Measurements from ENCODE around the gene CBLN3. TPM values are rescaled to one million over a fixed set of nuclear protein-coding genes. Genes with fewer than 3 reads are reported as not detected.
A peak's percentile ranks its signal among the peaks of the same experiment; 100 is the strongest.

Gene CBLN3
- total and polyA plus RNA-seq, 11 donors = 0.38 to 4.9 (median 0.80) TPM

GRCh38 chr14:24417832-24418491, 11.5 kb downstream of the CBLN3 start:
- Histone ChIP-seq H3K9me3 (no peaks in the 10 kb centered on the region), H3K27me3 (no peaks in the 10 kb centered on the region), H3K36me3 (peaks cover 0 to 27% (median 21%) of the 10 kb centered on the region in 9 donors), H3K27ac (no peak overlapping the region), H3K4me3 (no peak overlapping the region), H3K4me1 (peaks cover 0 to 13% (median 3%) of the 10 kb centered on the region in 12 donors)
- DNase-seq (no peak), ATAC-seq (peak in 1 of 4 donors; percentile 8)
- WGBS, 4 donors = 70 to 88% (median 77%) methylated on average over 4 to 6 of the region's 6 CpGs
- TF ChIP-seq POLR2A (IDR thresholded peaks at IDR 0.05) = no peak
- TF ChIP-seq, protein P1, sequence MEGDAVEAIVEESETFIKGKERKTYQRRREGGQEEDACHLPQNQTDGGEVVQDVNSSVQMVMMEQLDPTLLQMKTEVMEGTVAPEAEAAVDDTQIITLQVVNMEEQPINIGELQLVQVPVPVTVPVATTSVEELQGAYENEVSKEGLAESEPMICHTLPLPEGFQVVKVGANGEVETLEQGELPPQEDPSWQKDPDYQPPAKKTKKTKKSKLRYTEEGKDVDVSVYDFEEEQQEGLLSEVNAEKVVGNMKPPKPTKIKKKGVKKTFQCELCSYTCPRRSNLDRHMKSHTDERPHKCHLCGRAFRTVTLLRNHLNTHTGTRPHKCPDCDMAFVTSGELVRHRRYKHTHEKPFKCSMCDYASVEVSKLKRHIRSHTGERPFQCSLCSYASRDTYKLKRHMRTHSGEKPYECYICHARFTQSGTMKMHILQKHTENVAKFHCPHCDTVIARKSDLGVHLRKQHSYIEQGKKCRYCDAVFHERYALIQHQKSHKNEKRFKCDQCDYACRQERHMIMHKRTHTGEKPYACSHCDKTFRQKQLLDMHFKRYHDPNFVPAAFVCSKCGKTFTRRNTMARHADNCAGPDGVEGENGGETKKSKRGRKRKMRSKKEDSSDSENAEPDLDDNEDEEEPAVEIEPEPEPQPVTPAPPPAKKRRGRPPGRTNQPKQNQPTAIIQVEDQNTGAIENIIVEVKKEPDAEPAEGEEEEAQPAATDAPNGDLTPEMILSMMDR (IDR thresholded peaks at IDR 0.05) = no peak
- intact Hi-C loops (cut with DNase I) = no loop called here

DNA sequence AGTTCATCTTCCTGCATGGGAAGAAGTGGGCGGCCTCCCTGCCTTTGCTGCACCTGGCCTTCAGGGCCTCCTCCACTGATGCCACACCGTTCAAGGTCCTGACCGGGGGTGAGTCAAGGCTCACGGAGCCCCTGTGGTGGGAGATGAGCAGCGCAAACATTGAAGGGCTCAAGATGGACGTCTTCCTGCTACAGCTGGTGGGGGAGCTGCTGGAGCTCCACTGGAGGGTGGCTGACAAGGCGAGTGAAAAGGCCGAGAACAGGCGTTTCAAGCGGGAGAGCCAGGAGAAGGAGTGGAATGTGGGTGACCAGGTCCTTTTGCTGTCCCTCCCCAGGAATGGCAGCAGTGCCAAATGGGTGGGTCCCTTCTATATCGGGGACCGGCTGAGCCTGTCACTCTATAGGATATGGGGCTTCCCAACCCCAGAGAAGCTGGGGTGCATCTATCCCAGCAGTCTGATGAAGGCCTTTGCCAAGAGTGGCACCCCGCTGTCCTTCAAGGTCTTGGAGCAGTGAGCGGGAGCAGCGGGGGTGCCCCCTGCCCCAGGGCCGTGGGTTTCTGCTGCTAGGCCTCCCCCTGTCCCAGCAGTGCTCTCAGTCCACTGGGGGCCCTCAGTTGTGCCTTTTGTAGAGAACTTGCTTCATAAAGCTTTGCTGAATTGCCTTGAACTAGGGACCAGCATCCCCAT, 12.4 kb downstream of the CBLN3 start:
- Histone ChIP-seq H3K4me1 (peaks cover 0 to 13% (median 1%) of the 10 kb centered on the region in 12 donors), H3K36me3 (peaks cover 0 to 36% (median 23%) of the 10 kb centered on the region in 9 donors), H3K27ac (no peak overlapping the region), H3K4me3 (no peak overlapping the region), H3K27me3 (no peaks in the 10 kb centered on the region), H3K9me3 (no peaks in the 10 kb centered on the region)
- DNase-seq = no peak
- no peak for TF ChIP-seq POLR2A (IDR thresholded peaks at IDR 0.05)
- TF ChIP-seq, protein P1 (IDR thresholded peaks at IDR 0.05) = no peak
- 69 to 83% (median 77%) methylated on average over 15 to 16 of the region's 16 CpGs for WGBS, 4 donors
- intact Hi-C loops (cut with DNase I) = no loop called here
- ATAC-seq = no peak

GRCh38 chr14:24416254-24416931, 13.1 kb downstream of the CBLN3 start:
- intact Hi-C loops (cut with DNase I) = no loop called here
- H3K36me3 ChIP-seq = peaks cover 0 to 42% (median 26%) of the 10 kb centered on the region in 9 donors
- 63 to 73% (median 69%) methylated on average over 13 to 19 of the region's 19 CpGs for WGBS, 4 donors

More at GRCh38 chr14:24416254-24416931, 13.1 kb downstream of the CBLN3 start:
- Histone ChIP-seq H3K4me3 (no peak overlapping the region), H3K9me3 (no peaks in the 10 kb centered on the region), H3K27ac (no peak overlapping the region), H3K27me3 (no peaks in the 10 kb centered on the region), H3K4me1 (peaks cover 0 to 15% (median 1%) of the 10 kb centered on the region in 12 donors)
- TF ChIP-seq, protein P1 (IDR thresholded peaks at IDR 0.05) = no peak
- TF ChIP-seq POLR2A (IDR thresholded peaks at IDR 0.05) = no peak
- DNase-seq (no peak), ATAC-seq (no peak)
